SU-DHL-6 (cell line): ENCODE measurements around the gene CD5L.

Experiments
- H2AFZ ChIP-seq: fragments of 200-600 bp; sonication (generic); 2 replicates; pipeline ENCODE4 v1.6.1; 2014; ENCODE audit warnings: low read depth, mild to moderate bottlenecking, moderate library complexity, mixed read lengths, antibody characterized with exemption, low read length; ENCODE audit not compliant: severe bottlenecking
- H3F3A ChIP-seq: fragments of 200-600 bp; shearing (Covaris generic); 2 replicates; pipeline ENCODE4 v1.6.0; 2016; ENCODE audit warnings: antibody characterized with exemption, mild to moderate bottlenecking; ENCODE audit not compliant: insufficient read depth
- H3K27ac ChIP-seq: fragments of 200-600 bp; sonication (generic); 2 replicates; pipeline ENCODE4 v1.5.1; 2016; ENCODE audit warnings: low read depth, mild to moderate bottlenecking, low read length, moderate library complexity, mixed read lengths
- H3K27me3 ChIP-seq: fragments of 200-600 bp; sonication (generic), shearing (Covaris generic); 2 replicates; pipeline ENCODE4 v1.6.0; 2014; ENCODE audit warnings: mild to moderate bottlenecking, low read length
- H3K36me3 ChIP-seq: fragments of 200-600 bp; sonication (generic); 2 replicates; pipeline ENCODE4 v1.6.1; 2014; ENCODE audit warnings: mild to moderate bottlenecking, low read length, mixed read lengths
- H3K4me2 ChIP-seq: fragments of 300-600, 200-600 bp; shearing (Covaris generic), sonication (generic); 2 replicates; pipeline ENCODE4 v1.6.0; 2014; ENCODE audit warnings: low read length, low read depth, mild to moderate bottlenecking; ENCODE audit not compliant: poor library complexity, severe bottlenecking
- H3K4me3 ChIP-seq: fragments of 200-600 bp; sonication (generic); 2 replicates; pipeline ENCODE4 v1.5.1; 2014; ENCODE audit warnings: antibody characterized with exemption, low read length, mild to moderate bottlenecking, mixed read lengths; ENCODE audit not compliant: insufficient read depth, poor library complexity, severe bottlenecking
- H3K79me2 ChIP-seq: fragments of 200-600 bp; sonication (generic); 2 replicates; pipeline ENCODE4 v1.6.1; 2014; ENCODE audit warnings: mild to moderate bottlenecking, low read length, moderate library complexity; ENCODE audit not compliant: insufficient read depth
- H3K9ac ChIP-seq: fragments of 200-600 bp; sonication (generic); 2 replicates; pipeline ENCODE4 v1.7.0; 2014; ENCODE audit warnings: mild to moderate bottlenecking, low read length
- H3K9me2 ChIP-seq: fragments of 200-600 bp; sonication (generic); replicated peaks from 2 replicates; pipeline ENCODE4 v1.6.1; 2014; ENCODE audit warnings: low read length; ENCODE audit not compliant: insufficient read depth
- H3K9me3 ChIP-seq: fragments of 200-600 bp; sonication (generic); 2 replicates; pipeline ENCODE4 v1.6.1; 2014; ENCODE audit warnings: low read length, mixed read lengths; ENCODE audit not compliant: insufficient read depth
- H4K20me1 ChIP-seq: fragments of 200-600 bp; sonication (generic); 2 replicates; pipeline ENCODE4 v1.6.1; 2014; ENCODE audit warnings: low read depth, mild to moderate bottlenecking, antibody characterized with exemption, low read length, moderate library complexity, mixed read lengths
- CTCF ChIP-seq: fragments of 200-600 bp; sonication (generic); IDR thresholded peaks from one replicate; pipeline ENCODE4 v1.5.1; 2017; ENCODE audit warnings: antibody characterized with exemption, mild to moderate bottlenecking, low read length, moderate library complexity; ENCODE audit not compliant: insufficient read depth, poor library complexity, severe bottlenecking
- EZH2phosphoT487 ChIP-seq: fragments of 200-600 bp; sonication (generic), shearing (Covaris generic); conservative IDR thresholded peaks from 2 replicates; pipeline ENCODE4 v1.6.1; 2018; ENCODE audit warnings: mild to moderate bottlenecking, antibody characterized with exemption, low read length, moderate library complexity, mixed read lengths

Gene CD5L

GRCh38 chr1:157830887-157831286 lies 10.7 kb downstream of the CD5L start:
- no peaks in the 10 kb centered on the region for H3K9me3 ChIP-seq
- no peaks in the 10 kb centered on the region for H3K79me2 ChIP-seq
- no peak overlapping the region for H3K9ac ChIP-seq
- no peak overlapping the region for H3K4me3 ChIP-seq
- no peaks in the 10 kb centered on the region for H4K20me1 ChIP-seq
- no peak overlapping the region for H3K27ac ChIP-seq
- no peak overlapping the region for H2AFZ ChIP-seq
- H3K9me2 ChIP-seq = no peaks in the 10 kb centered on the region
- no peaks in the 10 kb centered on the region for H3K27me3 ChIP-seq
- no peaks in the 10 kb centered on the region for H3K36me3 ChIP-seq
- TF ChIP-seq EZH2phosphoT487 = no peak
- TF ChIP-seq CTCF = no peak
- H3K4me2 ChIP-seq = no peak overlapping the region
- no peaks in the 10 kb centered on the region for H3F3A ChIP-seq

GRCh38 chr1:157829711-157830110 lies 11.9 kb downstream of the CD5L start:
- TF ChIP-seq CTCF (no peak), EZH2phosphoT487 (no peak)
- Histone ChIP-seq H2AFZ (no peak overlapping the region), H3K36me3 (no peaks in the 10 kb centered on the region), H3F3A (no peaks in the 10 kb centered on the region), H3K4me2 (no peak overlapping the region), H3K9me3 (no peaks in the 10 kb centered on the region), H3K27ac (no peak overlapping the region), H3K9me2 (no peaks in the 10 kb centered on the region), H3K79me2 (no peaks in the 10 kb centered on the region), H3K9ac (no peak overlapping the region), H4K20me1 (no peaks in the 10 kb centered on the region), H3K27me3 (no peaks in the 10 kb centered on the region), H3K4me3 (no peak overlapping the region)

GRCh38 chr1:157829210-157829609 lies 12.4 kb downstream of the CD5L start:
- Histone ChIP-seq H3K36me3 (no peaks in the 10 kb centered on the region), H3F3A (no peaks in the 10 kb centered on the region), H3K9me2 (no peaks in the 10 kb centered on the region), H3K27me3 (no peaks in the 10 kb centered on the region), H3K9ac (no peak overlapping the region), H3K9me3 (no peaks in the 10 kb centered on the region), H4K20me1 (no peaks in the 10 kb centered on the region), H2AFZ (no peak overlapping the region), H3K27ac (no peak overlapping the region), H3K4me2 (no peak overlapping the region), H3K4me3 (no peak overlapping the region), H3K79me2 (no peaks in the 10 kb centered on the region)
- TF ChIP-seq CTCF = no peak
- no peak for TF ChIP-seq EZH2phosphoT487

- H3K9ac ChIP-seq = peak overlapping the region; percentile 67
- peaks cover 42% of the 10 kb centered on the region for H3K79me2 ChIP-seq
- H3K9me3 ChIP-seq = no peaks in the 10 kb centered on the region
- no peak overlapping the region for H3K4me3 ChIP-seq
- H3K36me3 ChIP-seq = no peaks in the 10 kb centered on the region
- no peaks in the 10 kb centered on the region for H3K9me2 ChIP-seq
- peaks cover 37% of the 10 kb centered on the region for H3F3A ChIP-seq
- no peaks in the 10 kb centered on the region for H4K20me1 ChIP-seq
- H3K4me2 ChIP-seq = peak overlapping the region; percentile 78
- TF ChIP-seq EZH2phosphoT487 (no peak), CTCF (no peak)
- H3K27me3 ChIP-seq = no peaks in the 10 kb centered on the region
- H3K27ac ChIP-seq = peak overlapping the region; percentile 86
- H2AFZ ChIP-seq = peak overlapping the region; percentile 4
These were observed 21.3 kb downstream of the CD5L start for GRCh38 chr1:157820299-157820698.
